ENCODE results near the gene ABR. TPM values are rescaled to one million over a fixed set of nuclear protein-coding genes. Genes with fewer than 3 reads are reported as not detected.

The ABR gene
- total and polyA plus RNA-seq, 10 donors, result 18.5 to 183 (median 121) TPM

DNA sequence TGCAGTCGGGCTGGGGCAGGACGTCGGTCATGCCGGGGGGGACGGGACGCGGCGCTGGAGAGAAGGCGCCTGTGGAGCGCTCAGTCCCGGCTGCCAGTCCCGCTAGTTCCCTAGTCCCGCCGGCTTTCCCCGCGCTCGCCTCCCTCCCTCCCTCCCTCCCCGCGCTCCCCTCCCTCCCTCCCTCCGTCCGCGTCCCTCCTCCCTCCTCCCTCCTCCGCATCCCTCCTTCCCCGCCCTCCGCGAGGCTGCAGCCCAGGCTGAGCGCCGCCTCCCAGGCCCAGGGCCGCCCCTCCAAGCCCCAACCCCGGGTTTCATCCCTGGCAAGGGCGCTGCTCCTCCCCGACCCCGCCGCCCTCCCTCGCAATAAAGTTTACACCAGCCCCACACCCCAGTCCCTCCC is 148.1 kb downstream of the ABR start:
- H3K4me1 ChIP-seq, result peaks cover 0 to 47% (median 17%) of the 10 kb centered on the region in 6 donors
- no peaks in the 10 kb centered on the region for H3K9me3 ChIP-seq
- DNase-seq, result no peak
- WGBS, 5 donors, result 41 to 78% (median 62%) methylated on average over 7 to 35 of the region's 35 CpGs
- H3K27ac ChIP-seq, result no peak overlapping the region
- no peak for TF ChIP-seq POLR2AphosphoS5 (IDR thresholded peaks at IDR 0.05)
- TF ChIP-seq, protein P1, sequence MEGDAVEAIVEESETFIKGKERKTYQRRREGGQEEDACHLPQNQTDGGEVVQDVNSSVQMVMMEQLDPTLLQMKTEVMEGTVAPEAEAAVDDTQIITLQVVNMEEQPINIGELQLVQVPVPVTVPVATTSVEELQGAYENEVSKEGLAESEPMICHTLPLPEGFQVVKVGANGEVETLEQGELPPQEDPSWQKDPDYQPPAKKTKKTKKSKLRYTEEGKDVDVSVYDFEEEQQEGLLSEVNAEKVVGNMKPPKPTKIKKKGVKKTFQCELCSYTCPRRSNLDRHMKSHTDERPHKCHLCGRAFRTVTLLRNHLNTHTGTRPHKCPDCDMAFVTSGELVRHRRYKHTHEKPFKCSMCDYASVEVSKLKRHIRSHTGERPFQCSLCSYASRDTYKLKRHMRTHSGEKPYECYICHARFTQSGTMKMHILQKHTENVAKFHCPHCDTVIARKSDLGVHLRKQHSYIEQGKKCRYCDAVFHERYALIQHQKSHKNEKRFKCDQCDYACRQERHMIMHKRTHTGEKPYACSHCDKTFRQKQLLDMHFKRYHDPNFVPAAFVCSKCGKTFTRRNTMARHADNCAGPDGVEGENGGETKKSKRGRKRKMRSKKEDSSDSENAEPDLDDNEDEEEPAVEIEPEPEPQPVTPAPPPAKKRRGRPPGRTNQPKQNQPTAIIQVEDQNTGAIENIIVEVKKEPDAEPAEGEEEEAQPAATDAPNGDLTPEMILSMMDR (IDR thresholded peaks at IDR 0.05 in 8 of 11, conservative IDR thresholded peaks at IDR 0.05 in 3 of 11), result no peak
- no peak for TF ChIP-seq POLR2A (IDR thresholded peaks at IDR 0.05)
- H3K27me3 ChIP-seq (replicated peaks in 1 of 7), result no peaks in the 10 kb centered on the region
- H3K4me3 ChIP-seq, result peak overlapping the region in 1 of 8 donors; percentile 14
- intact Hi-C loops (cut with DNase I; ENCODE audit: low total_unique reads), result no loop called here
- H3K36me3 ChIP-seq, result peaks cover 0 to 78% (median 10%) of the 10 kb centered on the region in 6 donors

DNA sequence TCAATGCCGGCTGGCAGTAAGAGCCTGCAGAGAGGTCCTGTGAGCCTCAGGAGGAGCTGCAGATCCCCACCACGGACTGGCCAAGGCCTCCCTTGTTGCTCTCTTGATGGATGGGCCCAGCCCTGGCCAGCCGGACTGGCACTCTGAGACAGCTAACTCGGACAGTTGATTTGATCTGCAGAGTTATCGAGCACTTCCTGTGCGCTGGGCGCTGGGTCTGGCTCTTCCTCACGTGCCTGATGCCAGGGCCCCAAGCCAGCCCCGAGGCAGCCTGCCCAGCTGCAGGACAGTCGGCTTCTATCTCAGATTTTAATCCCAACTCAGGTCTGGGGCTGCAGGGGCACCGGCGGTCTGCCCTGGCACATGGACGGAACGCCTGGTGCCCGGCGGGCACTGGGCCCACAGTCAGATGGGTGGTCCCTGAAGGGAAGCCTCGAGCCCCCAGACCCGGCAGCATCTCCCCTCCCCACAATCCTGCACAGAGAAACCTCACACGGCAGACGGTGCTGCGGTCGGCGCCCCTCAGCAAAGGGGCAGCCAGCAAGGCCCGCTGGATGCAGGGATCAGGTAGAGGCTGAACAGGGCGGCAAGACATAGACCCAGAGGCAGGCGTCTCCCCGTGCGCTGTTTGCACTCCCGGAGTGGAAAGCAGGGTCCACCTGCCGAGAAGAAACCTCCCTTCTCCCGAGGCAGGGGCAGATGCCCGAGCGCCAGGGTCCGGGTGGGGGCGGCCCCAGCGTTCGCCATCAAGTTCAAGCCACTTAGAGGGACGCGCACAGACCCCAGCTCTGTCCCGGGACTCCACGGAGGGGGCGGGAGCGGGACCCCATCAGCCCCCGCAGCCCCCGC is 148.9 kb downstream of the ABR start:
- DNase-seq, result no peak
- 82 to 86% (median 84%) methylated on average over 20 to 45 of the region's 45 CpGs for WGBS, 5 donors
- H3K27me3 ChIP-seq (replicated peaks in 1 of 7), result no peaks in the 10 kb centered on the region
- TF ChIP-seq POLR2A (IDR thresholded peaks at IDR 0.05) (no peak), POLR2AphosphoS5 (IDR thresholded peaks at IDR 0.05) (peak in 1 of 3 donors; percentile 24)
- TF ChIP-seq, protein P1 (IDR thresholded peaks at IDR 0.05 in 8 of 11, conservative IDR thresholded peaks at IDR 0.05 in 3 of 11), result no peak
- peaks cover 0 to 45% (median 15%) of the 10 kb centered on the region in 6 donors for H3K4me1 ChIP-seq
- no peaks in the 10 kb centered on the region for H3K9me3 ChIP-seq
- peak overlapping the region in 2 of 8 donors; percentile 8 to 13 for H3K27ac ChIP-seq
- intact Hi-C loops (cut with DNase I; ENCODE audit: low total_unique reads), result no loop called here
- peak overlapping the region in 1 of 8 donors; percentile 14 for H3K4me3 ChIP-seq
- peaks cover 0 to 86% (median 15%) of the 10 kb centered on the region in 6 donors for H3K36me3 ChIP-seq

GRCh38 chr17:1029922-1030644 is 149.7 kb downstream of the ABR start:
- no peak for DNase-seq

More at GRCh38 chr17:1029922-1030644, 149.7 kb downstream of the ABR start:
- Histone ChIP-seq H3K27ac (peak overlapping the region in 2 of 8 donors; percentile 8 to 13), H3K4me3 (no peak overlapping the region), H3K4me1 (peaks cover 0 to 42% (median 15%) of the 10 kb centered on the region in 6 donors), H3K36me3 (peaks cover 0 to 94% (median 15%) of the 10 kb centered on the region in 6 donors), H3K9me3 (no peaks in the 10 kb centered on the region), H3K27me3 (replicated peaks in 1 of 7) (no peaks in the 10 kb centered on the region)
- TF ChIP-seq, protein P1 (IDR thresholded peaks at IDR 0.05 in 8 of 11, conservative IDR thresholded peaks at IDR 0.05 in 3 of 11), result no peak
- TF ChIP-seq POLR2A (IDR thresholded peaks at IDR 0.05), result no peak
- TF ChIP-seq POLR2AphosphoS5 (IDR thresholded peaks at IDR 0.05), result no peak
- 82 to 93% (median 86%) methylated on average over 12 to 20 of the region's 20 CpGs for WGBS, 5 donors
- intact Hi-C loops (cut with DNase I; ENCODE audit: low total_unique reads), result no loop called here

Data from spleen (tissue), 11 donors.